Activated naive CD8-positive, alpha-beta T cell treated with anti-CD3 and anti-CD28 coated beads, Interleukin-2, amount 50 U/mL, for 24 hours (primary cell): ENCODE results near the gene SYCP2L.
"Not testable (repeated sequence)": the region's sequence is repeated elsewhere in the genome, so short reads cannot be mapped to it uniquely, and the experiment has no call there.

Experiments used
- ATAC-seq: fragments of 150-1000 bp; cut with Tn5 transposase; one replicate; pipeline ENCODE4 v1.10.0; 2021
- DNase-seq: peaks from one replicate; pipeline ENCODE4 v3.0.0; 2021
- H3K27ac Mint-ChIP-seq: one replicate; pipeline ENCODE4 v1.8.0; 2021; ENCODE audit warnings: mild to moderate bottlenecking, mixed read lengths
- H3K27me3 Mint-ChIP-seq: one replicate; pipeline ENCODE4 v1.8.0; 2021; ENCODE audit warnings: mixed read lengths
- H3K36me3 Mint-ChIP-seq: one replicate; pipeline ENCODE4 v1.8.0; 2021; ENCODE audit warnings: low read depth, mixed read lengths
- H3K4me1 Mint-ChIP-seq: one replicate; pipeline ENCODE4 v1.8.0; 2021; ENCODE audit warnings: mixed read lengths
- H3K4me3 Mint-ChIP-seq: one replicate; pipeline ENCODE4 v1.8.0; 2021; ENCODE audit warnings: mild to moderate bottlenecking, moderate library complexity, mixed read lengths
- H3K9me3 Mint-ChIP-seq: one replicate; pipeline ENCODE4 v1.8.0; 2021; ENCODE audit warnings: mixed read lengths

Gene SYCP2L

DNA sequence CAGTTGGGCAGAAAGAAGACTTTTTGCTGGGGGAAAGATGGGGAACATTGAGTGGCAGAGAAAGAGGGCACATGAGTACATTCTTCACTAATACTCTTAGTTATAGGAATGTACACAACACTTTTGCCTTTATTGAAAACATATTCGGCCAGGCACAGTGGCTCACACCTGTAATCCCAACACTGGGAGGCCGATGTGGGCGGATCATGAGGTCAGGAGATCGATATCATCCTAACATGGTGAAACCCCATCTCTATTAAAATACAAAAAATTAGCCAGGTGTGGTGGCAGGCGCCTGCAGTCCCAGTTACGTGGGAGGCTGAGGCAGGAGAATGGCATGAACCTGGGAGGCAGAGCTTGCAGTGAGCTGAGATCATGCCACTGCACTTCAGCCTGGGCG is 23.8 kb upstream of the SYCP2L start:
- not testable (repeated sequence) for H3K9me3 Mint-ChIP-seq, H3K27ac Mint-ChIP-seq, H3K4me1 Mint-ChIP-seq, H3K4me3 Mint-ChIP-seq, ATAC-seq, H3K36me3 Mint-ChIP-seq, DNase-seq, H3K27me3 Mint-ChIP-seq

DNA sequence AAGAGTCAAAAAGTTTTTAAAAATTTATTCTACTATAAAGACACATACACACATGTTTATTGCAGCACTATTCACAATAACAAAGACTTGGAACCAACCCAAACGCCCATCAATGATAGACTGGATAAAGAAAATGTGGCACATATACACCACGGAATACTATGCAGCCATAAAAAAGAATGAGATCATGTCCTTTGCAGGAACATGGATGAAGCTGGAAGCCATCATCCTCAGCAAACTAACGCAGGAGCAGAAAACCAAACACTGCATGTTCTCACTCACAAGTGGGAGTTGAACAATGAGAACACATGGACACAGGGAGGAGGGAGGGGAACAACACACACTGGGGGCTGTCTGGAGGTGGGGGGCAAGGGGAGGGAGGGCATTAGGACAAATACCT is 20.1 kb upstream of the SYCP2L start:
- DNase-seq, H3K9me3 Mint-ChIP-seq, H3K27me3 Mint-ChIP-seq, H3K36me3 Mint-ChIP-seq, H3K27ac Mint-ChIP-seq, H3K4me1 Mint-ChIP-seq, ATAC-seq, H3K4me3 Mint-ChIP-seq: not testable (repeated sequence)

DNA sequence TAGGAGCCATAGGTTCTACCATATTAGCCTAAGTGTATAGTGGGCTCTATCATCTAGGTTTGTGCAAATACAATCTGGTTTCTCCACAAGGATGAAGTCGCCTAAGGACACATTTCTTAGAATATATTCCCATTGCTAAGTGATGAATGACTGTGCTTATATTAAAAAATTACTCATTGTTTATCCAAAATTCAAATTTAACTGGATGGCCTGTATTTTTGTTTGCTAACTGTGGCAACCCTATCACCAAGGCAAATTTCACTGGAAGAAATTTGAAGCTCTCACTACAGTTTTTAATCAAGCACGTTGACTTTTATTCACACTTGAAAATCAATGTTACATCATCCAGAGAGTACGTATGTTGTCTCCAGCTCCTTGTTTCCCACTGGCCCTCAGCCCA is 18.9 kb upstream of the SYCP2L start:
- Mint-ChIP-seq H3K27ac (no peak overlapping the region), H3K27me3 (peaks cover 4% of the 10 kb centered on the region), H3K36me3 (no peaks in the 10 kb centered on the region), H3K4me3 (no peak overlapping the region), H3K4me1 (no peaks in the 10 kb centered on the region), H3K9me3 (no peaks in the 10 kb centered on the region)
- ATAC-seq (no peak), DNase-seq (no peak)

DNA sequence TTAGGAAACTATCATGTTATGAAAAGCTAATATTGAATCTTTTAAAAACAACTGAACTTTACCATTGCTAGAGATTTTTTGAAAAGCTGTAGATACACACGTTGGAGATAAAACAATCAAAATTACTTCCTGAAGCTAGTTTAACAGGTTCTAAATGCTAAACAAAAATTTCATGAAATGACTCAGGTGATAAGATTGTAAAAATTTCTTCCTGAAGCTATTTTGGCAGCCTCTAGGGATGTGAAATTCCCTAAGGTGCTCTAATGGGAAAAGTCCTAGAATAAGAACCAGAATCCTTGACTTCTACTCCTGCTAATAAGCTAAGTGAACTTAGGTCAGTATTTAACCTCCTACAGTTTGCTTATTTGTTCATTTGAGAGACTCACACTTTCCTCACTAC is 13.5 kb upstream of the SYCP2L start:
- Mint-ChIP-seq H3K4me1 (no peaks in the 10 kb centered on the region), H3K27ac (no peak overlapping the region), H3K9me3 (no peaks in the 10 kb centered on the region), H3K27me3 (peaks cover 8% of the 10 kb centered on the region), H3K36me3 (no peaks in the 10 kb centered on the region), H3K4me3 (no peak overlapping the region)
- ATAC-seq (no peak), DNase-seq (no peak)

DNA sequence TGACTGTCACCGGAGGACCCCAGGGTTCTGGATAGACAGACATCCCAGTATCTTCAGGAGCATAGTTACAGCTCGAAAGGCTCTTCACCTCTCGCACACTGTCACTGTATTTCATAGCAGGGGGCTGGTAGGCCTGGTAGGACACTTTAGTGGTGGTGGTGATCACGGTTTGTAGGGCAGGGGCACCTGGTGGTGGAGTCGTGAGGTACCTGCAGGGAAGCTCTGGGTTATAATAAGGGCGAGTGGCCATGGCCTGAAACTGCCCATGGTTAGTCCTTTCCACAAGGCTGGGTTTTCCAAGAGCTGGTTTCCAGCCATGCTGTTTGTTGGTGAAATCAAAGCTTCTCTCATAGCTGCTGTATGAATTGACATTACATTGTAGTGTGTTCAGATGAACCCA is 12.6 kb upstream of the SYCP2L start:
- Mint-ChIP-seq H3K36me3 (no peaks in the 10 kb centered on the region), H3K9me3 (no peaks in the 10 kb centered on the region), H3K4me1 (no peaks in the 10 kb centered on the region), H3K27me3 (peaks cover 16% of the 10 kb centered on the region), H3K4me3 (no peak overlapping the region), H3K27ac (no peak overlapping the region)
- ATAC-seq (no peak), DNase-seq (no peak)

DNA sequence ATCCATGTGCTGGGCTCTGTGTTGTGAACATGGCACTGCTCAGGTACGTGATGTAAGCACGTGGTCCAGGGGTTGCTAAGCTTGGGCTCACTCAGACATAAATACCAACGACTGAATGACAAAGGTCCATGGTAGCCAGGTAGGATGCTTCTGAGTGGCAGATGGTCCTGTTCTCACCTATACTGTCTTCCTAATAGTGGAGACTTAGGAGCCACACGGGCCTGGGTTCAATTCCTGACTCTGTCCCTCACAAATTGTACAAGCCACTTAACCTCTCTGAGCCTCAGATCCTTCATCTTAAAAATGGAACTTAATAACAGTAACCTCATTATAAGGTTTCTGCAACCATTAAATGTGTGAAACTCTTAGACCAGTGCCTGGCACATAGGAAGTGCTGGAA is 11.8 kb upstream of the SYCP2L start:
- H3K27ac Mint-ChIP-seq, result no peak overlapping the region
- H3K36me3 Mint-ChIP-seq, result no peaks in the 10 kb centered on the region
- H3K4me1 Mint-ChIP-seq, result no peaks in the 10 kb centered on the region
- DNase-seq (no peak), ATAC-seq (no peak)
- no peak overlapping the region for H3K4me3 Mint-ChIP-seq
- no peaks in the 10 kb centered on the region for H3K9me3 Mint-ChIP-seq
- peaks cover 23% of the 10 kb centered on the region for H3K27me3 Mint-ChIP-seq

DNA sequence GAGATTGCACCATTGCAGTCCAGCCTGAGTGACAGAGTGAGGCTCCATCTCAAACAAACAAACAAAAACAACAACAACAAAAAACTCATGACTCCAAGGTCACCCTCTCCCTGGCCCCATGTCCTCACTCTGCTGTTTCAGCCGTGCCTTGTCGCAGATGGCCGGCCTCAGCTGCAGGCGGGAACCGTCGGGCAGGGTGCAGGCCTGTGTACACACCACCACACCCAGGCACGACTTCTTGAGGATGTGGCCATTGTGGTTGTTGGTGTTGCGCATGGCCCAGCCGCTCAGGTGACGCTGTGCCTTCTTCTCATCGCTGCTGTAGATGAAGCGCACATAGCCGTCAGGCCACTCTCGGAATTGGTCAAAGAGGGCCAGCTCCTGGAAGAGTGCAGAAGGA is 9.8 kb upstream of the SYCP2L start:
- H3K27ac Mint-ChIP-seq, result no peak overlapping the region
- no peak overlapping the region for H3K4me3 Mint-ChIP-seq
- no peaks in the 10 kb centered on the region for H3K9me3 Mint-ChIP-seq
- no peak for DNase-seq
- H3K36me3 Mint-ChIP-seq, result no peaks in the 10 kb centered on the region
- ATAC-seq, result no peak
- peaks cover 3% of the 10 kb centered on the region for H3K4me1 Mint-ChIP-seq
- H3K27me3 Mint-ChIP-seq, result peaks cover 39% of the 10 kb centered on the region

DNA sequence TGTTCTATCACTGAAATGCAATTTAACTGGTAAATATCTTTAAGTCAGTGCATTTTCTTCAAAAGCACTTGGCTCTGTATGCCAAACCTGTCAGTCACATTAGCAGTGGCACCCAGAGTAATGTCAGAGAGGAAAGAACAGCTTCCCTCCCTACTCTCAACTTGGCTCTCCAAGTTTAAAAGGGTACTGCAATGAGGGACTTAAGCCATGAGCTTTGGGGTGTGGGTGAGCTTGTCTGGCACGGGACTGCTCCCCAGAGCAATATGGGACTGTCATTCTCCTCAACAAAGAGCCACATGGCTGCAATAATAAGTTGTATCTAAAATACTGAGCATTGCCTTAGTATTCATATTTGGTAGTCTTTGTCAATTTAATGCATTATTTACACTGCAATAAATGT is 9.0 kb upstream of the SYCP2L start:
- Mint-ChIP-seq H3K36me3 (no peaks in the 10 kb centered on the region), H3K27me3 (peaks cover 48% of the 10 kb centered on the region), H3K4me1 (peaks cover 5% of the 10 kb centered on the region), H3K9me3 (no peaks in the 10 kb centered on the region), H3K27ac (no peak overlapping the region), H3K4me3 (no peak overlapping the region)
- DNase-seq (no peak), ATAC-seq (no peak)

DNA sequence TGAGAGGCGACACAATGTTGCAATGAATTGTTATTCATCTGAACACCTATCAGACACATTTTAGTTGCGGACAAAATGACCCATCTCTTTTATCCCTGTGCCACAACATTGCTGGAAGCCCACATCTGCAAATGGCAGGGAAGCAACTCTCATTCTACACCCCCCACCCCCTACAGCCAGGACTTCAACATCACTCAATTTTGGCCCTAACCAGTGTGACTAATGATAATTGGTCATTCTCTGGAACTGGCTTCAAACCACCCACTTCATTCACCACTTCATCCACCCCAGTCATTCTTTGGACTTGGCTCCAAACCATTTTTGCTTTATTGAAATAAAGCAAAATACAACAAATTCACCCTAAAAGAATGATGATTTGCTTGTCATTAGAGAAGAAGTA is 6.5 kb upstream of the SYCP2L start:
- no peak overlapping the region for H3K4me3 Mint-ChIP-seq
- peaks cover 11% of the 10 kb centered on the region for H3K4me1 Mint-ChIP-seq
- H3K27me3 Mint-ChIP-seq, result peaks cover 69% of the 10 kb centered on the region
- ATAC-seq (no peak), DNase-seq (no peak)
- H3K36me3 Mint-ChIP-seq, result no peaks in the 10 kb centered on the region
- H3K9me3 Mint-ChIP-seq, result no peaks in the 10 kb centered on the region
- H3K27ac Mint-ChIP-seq, result no peak overlapping the region

DNA sequence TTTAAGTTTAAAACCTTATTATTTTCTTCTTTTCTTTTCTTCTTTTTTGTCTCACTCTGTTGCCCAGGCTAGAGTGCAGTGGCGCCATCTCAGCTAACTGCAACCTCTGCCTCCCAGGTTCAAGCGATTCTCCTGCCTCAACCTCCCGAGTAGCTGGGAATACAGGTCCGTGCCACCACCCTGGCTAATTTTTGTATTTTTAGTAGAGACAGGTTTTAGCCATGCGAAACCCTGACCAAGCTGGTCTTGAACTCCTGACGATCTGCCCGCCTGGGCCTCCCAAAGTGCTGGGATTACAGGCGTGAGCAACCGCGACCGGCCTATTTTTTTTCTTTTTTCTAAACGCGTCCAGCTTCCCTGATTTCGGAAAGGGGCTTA is 4.6 kb upstream of the SYCP2L start:
- not testable (repeated sequence) for H3K4me3 Mint-ChIP-seq, ATAC-seq, H3K36me3 Mint-ChIP-seq, DNase-seq, H3K27ac Mint-ChIP-seq, H3K9me3 Mint-ChIP-seq
- Mint-ChIP-seq H3K4me1 (peaks cover 12% of the 10 kb centered on the region), H3K27me3 (peaks cover 86% of the 10 kb centered on the region)

DNA sequence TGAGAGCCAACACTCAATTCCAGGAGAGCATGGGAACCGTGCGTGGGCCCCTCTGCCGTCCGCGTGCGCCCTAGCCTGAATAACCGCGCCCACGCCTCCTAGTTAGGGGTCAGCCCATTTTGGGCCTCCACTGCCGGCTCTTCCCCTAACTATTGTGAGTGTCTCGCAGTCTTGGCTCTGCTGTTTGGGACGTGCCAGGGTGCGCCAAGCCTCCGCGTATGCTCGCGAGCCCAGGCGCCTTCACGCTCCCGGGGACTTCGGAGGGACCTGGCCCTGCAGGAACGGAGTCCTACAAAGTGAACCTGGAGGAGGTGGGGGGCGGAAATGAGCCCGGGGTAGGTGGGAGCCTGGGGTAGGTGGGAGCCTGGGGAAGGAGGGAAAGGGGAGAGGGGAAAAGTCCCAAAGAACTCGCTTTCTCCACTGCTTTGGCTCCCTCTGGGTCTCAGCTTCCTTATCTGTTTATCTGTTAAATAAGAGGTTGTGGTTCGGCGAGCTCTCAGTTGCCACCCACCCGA is 4.1 kb upstream of the SYCP2L start:
- Mint-ChIP-seq H3K4me1 (peaks cover 12% of the 10 kb centered on the region), H3K4me3 (no peak overlapping the region), H3K27ac (no peak overlapping the region), H3K36me3 (no peaks in the 10 kb centered on the region), H3K27me3 (peaks cover 89% of the 10 kb centered on the region), H3K9me3 (no peaks in the 10 kb centered on the region)
- DNase-seq, result no peak
- ATAC-seq, result no peak

DNA sequence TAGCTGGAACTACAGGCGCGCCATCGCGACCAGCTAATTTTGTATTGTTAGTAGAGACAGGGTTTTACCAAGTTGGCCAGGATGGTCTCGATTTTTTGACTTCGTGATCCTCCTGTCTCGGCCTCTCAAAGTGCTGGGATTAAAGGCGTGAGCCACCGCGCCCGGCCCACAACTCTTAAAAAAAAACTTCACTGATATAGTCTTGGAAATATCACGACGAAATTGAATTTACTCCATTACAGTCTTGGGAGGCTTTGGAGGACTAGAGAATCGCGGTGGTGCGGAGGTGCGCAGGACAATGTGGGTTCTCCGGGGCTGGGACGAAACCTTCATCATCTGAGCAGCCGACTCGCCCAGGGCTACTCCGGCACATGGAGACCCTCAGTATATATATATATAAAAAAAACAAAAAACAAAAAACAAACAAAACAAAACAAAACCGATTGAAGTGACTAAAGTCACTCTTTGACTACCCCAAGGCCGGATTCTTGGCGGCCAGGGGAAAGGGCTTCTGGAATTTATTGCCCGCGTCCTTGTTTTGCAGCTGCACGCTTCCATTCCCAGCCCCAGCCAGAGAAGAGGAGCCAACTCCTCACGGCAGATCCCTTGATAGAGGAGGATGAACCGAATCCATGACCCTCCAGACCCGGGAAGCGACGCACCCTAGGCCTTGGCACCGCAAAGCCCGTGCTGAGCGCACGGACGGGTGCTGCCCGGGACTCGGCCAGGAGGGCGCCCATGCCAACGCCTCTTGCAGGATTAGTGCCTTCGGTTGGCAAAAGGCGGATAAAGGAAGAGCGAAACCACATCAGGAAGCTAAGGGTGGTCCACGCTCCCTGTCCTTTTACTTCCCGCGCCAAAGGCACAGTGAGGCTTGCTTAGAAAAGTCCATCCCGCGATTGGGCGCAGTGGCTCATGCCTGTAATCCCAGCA is 3.3 kb upstream of the SYCP2L start:
- DNase-seq (no peak), ATAC-seq (no peak)
- peaks cover 12% of the 10 kb centered on the region for H3K4me1 Mint-ChIP-seq
- H3K9me3 Mint-ChIP-seq, result peaks cover 3% of the 10 kb centered on the region
- H3K27ac Mint-ChIP-seq, result no peak overlapping the region
- peaks cover 90% of the 10 kb centered on the region for H3K27me3 Mint-ChIP-seq
- no peaks in the 10 kb centered on the region for H3K36me3 Mint-ChIP-seq
- no peak overlapping the region for H3K4me3 Mint-ChIP-seq

DNA sequence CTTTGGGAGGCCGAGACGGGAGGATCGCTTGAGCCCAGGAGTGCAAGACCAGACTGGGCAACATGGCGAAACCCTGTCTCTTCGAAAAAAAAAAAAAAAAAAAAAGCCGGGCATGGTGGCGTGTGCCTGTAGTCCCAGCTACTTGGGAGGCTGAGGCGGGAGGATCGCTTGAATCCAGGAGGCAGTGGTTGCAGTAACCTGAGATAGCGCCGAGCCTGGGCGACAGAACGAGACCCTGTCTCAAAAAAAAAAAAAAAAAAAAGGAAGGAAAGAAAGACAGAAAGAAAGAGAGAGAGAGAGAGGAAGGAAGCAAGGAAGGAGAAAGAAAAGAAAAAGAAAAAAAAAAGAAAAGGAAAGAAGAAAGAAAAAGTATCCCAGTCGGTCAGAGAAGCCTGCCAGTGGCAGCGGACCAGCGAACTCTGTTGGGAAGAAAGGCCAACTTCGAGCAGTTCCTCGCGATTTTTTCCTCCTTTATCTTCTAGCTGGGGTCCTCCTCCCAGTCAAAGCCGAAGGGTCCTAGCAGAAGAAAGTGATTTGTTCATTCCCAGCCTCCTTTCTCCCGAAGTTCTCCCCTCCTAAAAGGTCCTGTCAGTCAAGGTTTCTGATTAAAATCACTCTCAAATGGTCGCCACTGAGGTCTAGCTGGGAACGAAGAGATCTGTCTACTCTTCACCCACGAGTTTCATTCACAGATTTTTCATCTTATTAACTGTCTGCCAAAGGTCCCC is 2.4 kb upstream of the SYCP2L start:
- Mint-ChIP-seq H3K36me3 (no peaks in the 10 kb centered on the region), H3K27me3 (peaks cover 90% of the 10 kb centered on the region)

DNA sequence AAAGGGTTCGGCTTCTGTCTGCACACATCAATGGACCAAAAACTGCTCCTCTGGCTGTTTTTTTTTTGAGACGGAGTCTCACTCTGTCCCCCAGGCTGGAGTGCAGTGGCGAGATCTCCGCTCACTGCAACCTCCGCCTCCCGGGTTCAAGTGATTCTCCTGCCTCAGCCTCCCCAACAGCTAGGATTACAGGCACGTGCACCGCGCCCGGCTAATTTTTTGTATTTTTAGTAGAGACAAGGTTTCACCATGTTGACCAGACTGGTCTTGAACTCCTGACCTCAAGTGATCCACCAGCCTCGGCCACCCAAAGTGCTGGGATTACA is 524 bp upstream of the SYCP2L start:
- Mint-ChIP-seq H3K27me3 (peaks cover 85% of the 10 kb centered on the region), H3K4me1 (peaks cover 12% of the 10 kb centered on the region), H3K9me3 (peaks cover 13% of the 10 kb centered on the region)
- not testable (repeated sequence) for DNase-seq, H3K4me3 Mint-ChIP-seq, ATAC-seq, H3K27ac Mint-ChIP-seq, H3K36me3 Mint-ChIP-seq

More for the DNA sequence above, 2.4 kb upstream of the SYCP2L start:
- peaks cover 3% of the 10 kb centered on the region for H3K9me3 Mint-ChIP-seq
- ATAC-seq (no peak), DNase-seq (no peak)
- H3K4me3 Mint-ChIP-seq, result no peak overlapping the region
- H3K27ac Mint-ChIP-seq, result no peak overlapping the region
- peaks cover 12% of the 10 kb centered on the region for H3K4me1 Mint-ChIP-seq

DNA sequence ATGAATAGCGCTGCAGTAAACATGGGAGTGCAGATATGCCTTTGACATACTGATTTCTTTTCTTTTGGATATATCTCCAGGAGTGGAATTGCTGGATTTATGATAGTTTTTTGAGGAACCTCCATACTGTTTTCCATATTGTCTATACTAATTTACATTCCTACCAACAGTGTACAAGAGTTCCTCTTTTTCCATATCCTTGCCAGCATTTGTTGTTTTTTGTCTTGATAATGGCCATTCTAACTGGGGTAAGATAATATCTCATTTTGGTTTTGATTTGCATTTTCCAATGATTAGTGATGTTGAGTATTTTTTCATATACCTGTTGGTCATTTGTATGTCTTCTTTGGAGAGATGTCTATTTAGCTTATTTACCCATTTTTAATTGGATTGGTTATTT is 3.3 kb downstream of the SYCP2L start:
- H3K36me3 Mint-ChIP-seq, result no peaks in the 10 kb centered on the region
- H3K27me3 Mint-ChIP-seq, result peaks cover 57% of the 10 kb centered on the region
- ATAC-seq (no peak), DNase-seq (no peak)
- H3K4me3 Mint-ChIP-seq, result no peak overlapping the region
- H3K27ac Mint-ChIP-seq, result no peak overlapping the region
- H3K4me1 Mint-ChIP-seq, result peaks cover 2% of the 10 kb centered on the region
- H3K9me3 Mint-ChIP-seq, result peaks cover 13% of the 10 kb centered on the region
